Measurements from ENCODE around the gene RHOT2. TPM values are rescaled to one million over a fixed set of nuclear protein-coding genes. Genes with fewer than 3 reads are reported as not detected.

Gene RHOT2
- total and polyA plus RNA-seq, 2 donors (not counting 3 experiments of a cell fraction or from before 2014, with no cell fraction given) = 106 to 139 TPM

DNA sequence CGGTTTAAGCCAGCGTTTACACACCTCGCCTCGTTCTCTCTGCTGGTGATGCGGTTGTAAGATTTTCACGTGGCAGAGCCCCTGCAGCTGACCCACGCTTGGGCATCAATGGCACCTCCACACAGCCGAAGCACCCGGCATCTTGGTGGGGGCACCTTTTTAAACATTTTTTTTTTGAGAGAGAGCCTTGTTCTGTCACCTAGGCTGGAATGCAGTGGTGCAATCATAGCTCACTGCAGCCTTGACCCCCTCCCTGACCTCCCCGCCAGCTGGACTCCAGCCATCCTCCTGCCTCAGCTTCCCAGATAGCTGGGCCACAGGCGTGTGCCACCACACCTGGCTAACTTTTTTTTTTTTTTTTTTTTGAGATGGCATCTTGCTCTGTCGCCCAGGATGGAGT, 13.9 kb upstream of the RHOT2 start:
- intact Hi-C loops (cut with micrococcal nuclease) (no loop called here), dilution Hi-C loops (cut with MboI; ENCODE audit: extremely low pct_ligation_motif_present, low sequenced_read_pairs) (no loop called here)
- Histone ChIP-seq H3K27me3 (ENCODE audit: control insufficient read depth in 2 of 2, insufficient read depth in 2 of 2, low read length in 2 of 2) (no peaks in the 10 kb centered on the region), H3K36me3 (ENCODE audit: control insufficient read depth in 2 of 2, extremely low read depth in 1 of 2, insufficient read depth in 2 of 2, low read length in 2 of 2) (peaks cover 0 to 4% of the 10 kb centered on the region in 2 experiments), H3K9me3 (replicated peaks; ENCODE audit: control insufficient read depth, insufficient read depth, low read length) (no peaks in the 10 kb centered on the region), H3K4me2 (ENCODE audit: insufficient read depth, low read length) (no peak overlapping the region), H3K9me1 (replicated peaks; ENCODE audit: control insufficient read depth, extremely low read depth, insufficient read depth, low read length) (no peaks in the 10 kb centered on the region), H2AFZ (ENCODE audit: low read depth, low read length) (no peak overlapping the region), H3K4me3 (replicated peaks in 1 of 3; ENCODE audit: insufficient read depth in 1 of 3, low read depth in 1 of 3, low read length in 3 of 3) (no peak overlapping the region), H3K4me1 (ENCODE audit: control insufficient read depth, extremely low read depth, insufficient read depth, low read length) (no peaks in the 10 kb centered on the region), H4K20me1 (replicated peaks; ENCODE audit: control insufficient read depth, extremely low read depth, insufficient read depth, low read length) (no peaks in the 10 kb centered on the region), H3K9ac (replicated peaks; ENCODE audit: extremely low read depth, insufficient read depth, low read length) (no peak overlapping the region), H3K27ac (ENCODE audit: insufficient read depth, low read depth, low read length) (no peak overlapping the region), H3K79me2 (ENCODE audit: control insufficient read depth, insufficient read depth, low read length) (no peaks in the 10 kb centered on the region)
- BruUV-seq (replicated peaks) = no TSS peak
- CTCF ChIA-PET = interaction anchor here (1.0 kb wide), 1 partner anchor 14 kb away, joined by 4 read pairs; the partner anchor contains the start of gene RHOT2
- TF ChIP-seq FOS (IDR thresholded peaks at IDR 0.05; ENCODE audit: borderline replicate concordance, insufficient read depth, low read length) (no peak), MYC (IDR thresholded peaks at IDR 0.05; ENCODE audit: low read depth, low read length) (no peak), EZH2 (IDR thresholded peaks at IDR 0.05; ENCODE audit: borderline replicate concordance, low read depth, low read length, severe bottlenecking) (no peak), CTCF (IDR thresholded peaks at IDR 0.05; ENCODE audit: extremely low read depth in 1 of 2, insufficient read depth in 1 of 2, low read depth in 1 of 2, low read length in 2 of 2) (no peak), GATA2 (IDR thresholded peaks at IDR 0.05; ENCODE audit: insufficient read depth, insufficient read length, low read depth, low read length) (no peak), MAX (IDR thresholded peaks at IDR 0.05; ENCODE audit: insufficient read depth, insufficient read length) (no peak), JUN (IDR thresholded peaks at IDR 0.05; ENCODE audit: borderline replicate concordance, insufficient read depth, insufficient read length, low read depth) (no peak), POLR2A (IDR thresholded peaks at IDR 0.05; ENCODE audit: low read depth, low read length) (no peak), POLR2AphosphoS5 (IDR thresholded peaks at IDR 0.05; ENCODE audit: insufficient read depth, low read depth, low read length) (no peak)
- DNase-seq (ENCODE audit: low read depth, low spot score) (no peak), FAIRE-seq (no peak)
- POLR2A ChIA-PET = interaction anchor here (0.7 kb wide), 1 partner anchor 76 kb away, joined by 6 read pairs; no protein-coding TSS in a partner anchor

Data from endothelial cell of umbilical vein (primary cell).